Measurements from ENCODE around the gene FUCA2. TPM values are rescaled to one million over a fixed set of nuclear protein-coding genes. Genes with fewer than 3 reads are reported as not detected.
"Not testable (repeated sequence)": the region's sequence is repeated elsewhere in the genome, so short reads cannot be mapped to it uniquely, and the experiment has no call there.

Gene FUCA2
- total RNA-seq, 2 experiments from 2014 or later, result 12.1 to 13.4 TPM

DNA sequence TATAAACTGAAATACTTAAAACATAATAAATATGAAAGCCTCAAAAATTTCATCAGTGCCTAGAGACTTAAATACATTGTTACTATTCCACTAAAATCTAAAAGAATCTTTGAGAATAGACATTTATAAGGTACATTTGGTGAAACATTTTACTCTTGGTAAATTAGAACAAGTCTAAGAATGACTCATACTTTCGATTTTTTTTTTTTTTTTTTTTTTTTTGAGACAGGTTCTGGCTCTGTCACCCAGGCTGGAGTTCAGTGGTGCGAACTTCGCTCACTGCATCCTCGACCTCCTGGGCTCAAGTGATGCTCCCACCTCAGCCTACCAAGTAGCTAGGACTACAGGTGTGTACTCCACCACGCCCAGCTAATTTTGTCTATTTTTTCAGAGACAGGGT, 6.4 kb downstream of the FUCA2 start:
- Mint-ChIP-seq H3K27me3 (no peaks in the 10 kb centered on the region), H3K36me3 (peaks cover 19% of the 10 kb centered on the region), H3K4me3 (no peak overlapping the region), H3K27ac (no peak overlapping the region), H3K4me1 (peaks cover 3% of the 10 kb centered on the region), H3K9me3 (no peaks in the 10 kb centered on the region)
- ATAC-seq (ENCODE audit: low read depth) (no peak), DNase-seq (no peak)
- POLR2A ChIA-PET, result no interaction called here

GRCh38 chr6:143504369-143504768, 7.2 kb downstream of the FUCA2 start:
- no peak overlapping the region for H3K27ac Mint-ChIP-seq
- H3K4me3 Mint-ChIP-seq, result no peak overlapping the region
- peaks cover 25% of the 10 kb centered on the region for H3K36me3 Mint-ChIP-seq
- POLR2A ChIA-PET, result no interaction called here
- DNase-seq (no peak), ATAC-seq (ENCODE audit: low read depth) (no peak)
- H3K4me1 Mint-ChIP-seq, result peaks cover 2% of the 10 kb centered on the region
- H3K9me3 Mint-ChIP-seq, result no peaks in the 10 kb centered on the region
- no peaks in the 10 kb centered on the region for H3K27me3 Mint-ChIP-seq

DNA sequence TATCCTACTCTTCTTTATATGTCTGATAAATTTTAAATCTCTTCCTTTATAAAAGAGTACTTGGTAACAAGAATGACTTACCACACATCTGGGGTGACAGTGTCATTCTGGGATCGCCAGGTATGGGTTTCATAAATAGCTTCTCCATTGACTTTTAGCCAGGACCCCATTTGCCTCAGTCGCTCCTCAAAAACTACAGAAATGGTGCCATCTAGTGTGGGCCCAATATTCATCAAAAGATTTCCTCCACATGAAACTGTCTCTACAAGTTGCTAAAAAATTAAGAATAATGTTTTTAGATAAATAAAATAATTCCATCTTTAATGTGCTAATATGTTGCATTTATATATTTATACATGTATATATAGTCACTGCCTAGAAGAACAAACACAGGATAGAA, 9.7 kb downstream of the FUCA2 start:
- Mint-ChIP-seq H3K27ac (no peak overlapping the region), H3K4me1 (peaks cover 12% of the 10 kb centered on the region), H3K36me3 (peaks cover 35% of the 10 kb centered on the region), H3K4me3 (no peak overlapping the region), H3K27me3 (no peaks in the 10 kb centered on the region), H3K9me3 (peaks cover 3% of the 10 kb centered on the region)
- no peak for ATAC-seq (ENCODE audit: low read depth)
- DNase-seq, result no peak
- POLR2A ChIA-PET, result no interaction called here

GRCh38 chr6:143498428-143498827, 13.1 kb downstream of the FUCA2 start:
- H3K4me3 Mint-ChIP-seq, result no peak overlapping the region
- DNase-seq (no peak), ATAC-seq (ENCODE audit: low read depth) (peak; percentile 61)
- no peak overlapping the region for H3K27ac Mint-ChIP-seq
- peaks cover 3% of the 10 kb centered on the region for H3K9me3 Mint-ChIP-seq
- POLR2A ChIA-PET, result no interaction called here
- H3K36me3 Mint-ChIP-seq, result peaks cover 29% of the 10 kb centered on the region
- no peaks in the 10 kb centered on the region for H3K27me3 Mint-ChIP-seq
- H3K4me1 Mint-ChIP-seq, result peaks cover 11% of the 10 kb centered on the region

DNA sequence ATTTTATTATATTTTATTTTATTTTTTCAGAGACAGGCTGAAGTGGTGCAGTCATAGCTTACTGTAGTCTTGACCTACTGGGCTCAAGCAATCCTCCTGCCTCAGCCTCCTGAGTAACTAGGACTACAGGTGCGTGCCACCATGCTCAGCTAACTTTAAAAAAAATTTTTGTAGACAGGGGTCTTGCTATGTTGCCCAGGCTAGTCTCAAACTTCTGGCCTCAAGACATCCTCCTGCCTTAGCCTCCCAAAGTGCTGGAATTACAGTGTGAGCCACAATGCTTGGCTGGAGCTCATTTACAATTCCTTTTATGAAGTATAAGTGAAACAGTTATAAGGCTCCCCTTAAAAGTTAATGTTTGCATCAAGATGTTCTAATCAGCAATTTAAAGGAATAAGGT, 14.5 kb downstream of the FUCA2 start:
- no peak overlapping the region for H3K4me3 Mint-ChIP-seq
- POLR2A ChIA-PET, result no interaction called here
- no peak overlapping the region for H3K27ac Mint-ChIP-seq
- peaks cover 11% of the 10 kb centered on the region for H3K4me1 Mint-ChIP-seq
- ATAC-seq (ENCODE audit: low read depth) (no peak), DNase-seq (no peak)
- no peaks in the 10 kb centered on the region for H3K27me3 Mint-ChIP-seq
- H3K36me3 Mint-ChIP-seq, result peaks cover 31% of the 10 kb centered on the region
- H3K9me3 Mint-ChIP-seq, result peaks cover 3% of the 10 kb centered on the region

DNA sequence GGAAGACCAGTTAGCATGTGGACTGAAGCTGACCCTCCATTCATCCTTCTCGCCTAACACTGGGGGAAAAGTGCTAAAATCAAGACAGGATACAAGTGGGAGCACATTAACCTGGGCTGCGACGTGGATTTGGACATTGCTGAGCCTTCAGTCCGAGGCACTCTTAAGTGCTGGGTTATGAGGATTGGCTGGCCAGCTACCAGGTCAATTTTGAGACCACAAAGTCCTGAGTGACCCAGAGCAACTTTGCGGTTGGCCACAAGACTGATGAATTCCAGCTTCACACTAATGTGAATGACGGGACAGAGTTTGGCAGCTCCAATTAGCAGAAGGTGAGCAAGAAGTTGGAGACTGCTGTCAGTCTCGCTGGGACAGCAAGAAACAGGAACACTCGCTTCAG, 20.7 kb downstream of the FUCA2 start:
- Mint-ChIP-seq H3K36me3 (peaks cover 13% of the 10 kb centered on the region), H3K4me3 (no peak overlapping the region), H3K27me3 (no peaks in the 10 kb centered on the region), H3K4me1 (no peaks in the 10 kb centered on the region), H3K9me3 (no peaks in the 10 kb centered on the region), H3K27ac (no peak overlapping the region)
- DNase-seq, result no peak
- ATAC-seq (ENCODE audit: low read depth), result no peak
- POLR2A ChIA-PET, result no interaction called here

DNA sequence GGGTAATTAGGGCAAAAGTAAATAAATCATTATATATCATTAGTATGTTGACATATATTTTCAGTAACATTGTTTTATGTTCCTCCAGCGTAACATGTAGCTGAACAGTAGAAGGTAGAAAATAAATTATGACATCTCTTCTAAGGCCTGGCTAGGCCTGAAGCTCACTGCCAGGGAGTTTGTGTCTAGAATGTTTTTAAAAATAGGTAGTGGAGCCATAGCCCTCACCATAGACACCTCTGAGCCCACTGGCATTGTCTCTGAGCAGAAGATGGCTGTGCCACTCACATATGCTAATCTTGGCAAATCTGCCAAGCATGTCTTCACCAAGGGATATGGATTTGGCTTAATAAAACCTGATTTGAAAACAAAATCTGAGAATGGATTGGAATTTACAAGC, 21.3 kb downstream of the FUCA2 start:
- no peak for ATAC-seq (ENCODE audit: low read depth)
- Mint-ChIP-seq H3K27me3 (no peaks in the 10 kb centered on the region), H3K4me1 (no peaks in the 10 kb centered on the region), H3K36me3 (peaks cover 11% of the 10 kb centered on the region), H3K9me3 (no peaks in the 10 kb centered on the region), H3K4me3 (no peak overlapping the region), H3K27ac (no peak overlapping the region)
- DNase-seq, result no peak
- POLR2A ChIA-PET, result no interaction called here

DNA sequence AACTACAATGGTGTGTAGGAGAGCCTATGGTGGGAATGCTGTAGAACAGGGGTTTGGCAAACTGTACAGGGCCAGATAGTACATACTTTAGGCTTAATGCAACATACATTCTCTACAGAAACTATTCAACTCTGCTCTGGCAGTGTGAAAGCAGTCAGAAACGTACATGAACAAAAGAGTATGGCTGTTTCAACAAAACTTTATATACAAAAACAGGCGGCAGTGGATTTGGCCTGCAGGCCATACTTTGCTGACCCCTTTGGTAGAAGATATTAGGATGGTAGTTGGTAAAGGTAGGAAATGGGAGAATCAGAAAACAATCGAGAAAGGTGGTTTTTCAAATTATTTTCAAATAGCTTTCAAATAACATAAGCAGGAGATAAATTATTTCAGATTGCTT, 24.8 kb downstream of the FUCA2 start:
- ATAC-seq (ENCODE audit: low read depth) (no peak), DNase-seq (no peak)
- Mint-ChIP-seq H3K9me3 (no peaks in the 10 kb centered on the region), H3K27ac (no peak overlapping the region), H3K27me3 (no peaks in the 10 kb centered on the region), H3K4me3 (no peak overlapping the region), H3K36me3 (peaks cover 4% of the 10 kb centered on the region), H3K4me1 (no peaks in the 10 kb centered on the region)
- POLR2A ChIA-PET, result no interaction called here

GRCh38 chr6:143485967-143486366, 25.6 kb downstream of the FUCA2 start:
- ATAC-seq (ENCODE audit: low read depth) (no peak), DNase-seq (no peak)
- H3K4me3 Mint-ChIP-seq, result no peak overlapping the region
- peaks cover 4% of the 10 kb centered on the region for H3K36me3 Mint-ChIP-seq
- H3K27me3 Mint-ChIP-seq, result no peaks in the 10 kb centered on the region
- no peaks in the 10 kb centered on the region for H3K4me1 Mint-ChIP-seq
- no peaks in the 10 kb centered on the region for H3K9me3 Mint-ChIP-seq
- H3K27ac Mint-ChIP-seq, result no peak overlapping the region
- POLR2A ChIA-PET, result no interaction called here

DNA sequence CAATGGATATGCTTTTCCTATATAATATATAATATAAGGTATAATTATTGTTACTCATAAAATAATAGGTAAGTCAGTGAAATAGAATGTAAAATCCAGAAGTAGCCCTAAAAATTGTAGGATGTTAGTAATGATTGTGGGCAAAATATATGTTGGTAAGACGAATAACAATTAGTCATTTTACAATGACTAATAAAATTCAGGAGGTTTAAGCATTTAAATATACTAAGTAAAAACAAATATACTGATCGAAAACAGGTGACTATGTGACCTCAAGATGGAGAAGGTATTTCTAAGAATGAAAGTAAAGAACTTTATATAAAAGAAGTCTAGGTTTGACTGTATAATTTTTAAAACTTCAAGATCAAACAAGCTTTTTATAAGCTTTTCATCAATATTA, 28.9 kb downstream of the FUCA2 start:
- no peaks in the 10 kb centered on the region for H3K9me3 Mint-ChIP-seq
- no peak overlapping the region for H3K27ac Mint-ChIP-seq
- POLR2A ChIA-PET, result no interaction called here
- ATAC-seq (ENCODE audit: low read depth), result no peak
- no peak for DNase-seq
- no peaks in the 10 kb centered on the region for H3K4me1 Mint-ChIP-seq
- H3K36me3 Mint-ChIP-seq, result peaks cover 18% of the 10 kb centered on the region
- H3K27me3 Mint-ChIP-seq, result no peaks in the 10 kb centered on the region
- H3K4me3 Mint-ChIP-seq, result no peak overlapping the region

GRCh38 chr6:143478479-143479062, 32.9 kb downstream of the FUCA2 start:
- ATAC-seq (ENCODE audit: low read depth) (no peak), DNase-seq (no peak)
- no peaks in the 10 kb centered on the region for H3K4me1 Mint-ChIP-seq
- no peak overlapping the region for H3K27ac Mint-ChIP-seq
- H3K4me3 Mint-ChIP-seq, result no peak overlapping the region
- no peaks in the 10 kb centered on the region for H3K9me3 Mint-ChIP-seq
- peaks cover 42% of the 10 kb centered on the region for H3K36me3 Mint-ChIP-seq
- no peaks in the 10 kb centered on the region for H3K27me3 Mint-ChIP-seq
- POLR2A ChIA-PET, result interaction anchor here (0.7 kb wide), 1 partner anchor 53 kb away, joined by 3 read pairs; no protein-coding TSS in a partner anchor

DNA sequence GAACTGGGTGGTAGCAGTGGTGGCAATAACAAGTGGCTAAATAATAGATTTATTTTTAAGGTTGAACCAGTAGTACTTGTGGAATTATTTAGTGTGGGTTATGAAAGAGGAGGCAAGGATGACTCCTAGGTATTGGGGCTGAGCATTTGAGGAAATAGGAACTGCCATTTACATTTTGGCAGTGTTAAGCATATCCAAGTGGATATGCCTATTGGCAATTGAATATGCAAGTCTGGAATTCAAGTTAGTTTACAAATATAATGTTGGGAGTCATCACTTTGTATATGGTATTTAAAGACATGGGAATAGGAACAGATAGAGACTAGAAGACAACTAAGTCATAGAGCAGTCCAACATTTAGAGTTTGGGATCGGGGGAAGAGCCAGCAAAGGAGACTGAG, 35.0 kb downstream of the FUCA2 start:
- Mint-ChIP-seq H3K4me3 (no peak overlapping the region), H3K36me3 (peaks cover 52% of the 10 kb centered on the region), H3K4me1 (no peaks in the 10 kb centered on the region), H3K9me3 (no peaks in the 10 kb centered on the region), H3K27ac (no peak overlapping the region), H3K27me3 (no peaks in the 10 kb centered on the region)
- POLR2A ChIA-PET, result no interaction called here
- no peak for DNase-seq
- no peak for ATAC-seq (ENCODE audit: low read depth)

DNA sequence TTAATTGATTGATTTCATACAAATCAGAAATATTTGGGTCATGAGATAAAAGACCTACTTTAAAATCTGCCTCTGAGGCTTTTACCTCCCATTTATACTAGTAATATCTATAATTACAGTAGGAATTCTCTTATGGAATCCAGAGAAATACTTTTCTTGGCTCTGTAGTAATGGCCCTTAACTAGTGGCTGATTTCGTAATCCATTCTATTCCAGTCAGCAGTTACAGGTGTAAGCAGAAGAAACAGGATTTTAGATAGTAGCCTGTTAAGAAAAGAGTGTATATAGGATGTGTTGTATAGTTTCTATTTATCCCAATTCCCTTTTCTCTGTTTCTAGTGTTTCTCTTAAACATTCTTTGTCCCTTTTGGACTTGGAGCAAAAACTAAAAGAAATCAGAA, 39.7 kb downstream of the FUCA2 start:
- no peaks in the 10 kb centered on the region for H3K27me3 Mint-ChIP-seq
- no peak for ATAC-seq (ENCODE audit: low read depth)
- no peaks in the 10 kb centered on the region for H3K4me1 Mint-ChIP-seq
- H3K27ac Mint-ChIP-seq, result no peak overlapping the region
- DNase-seq, result no peak
- H3K9me3 Mint-ChIP-seq, result peaks cover 1% of the 10 kb centered on the region
- no peak overlapping the region for H3K4me3 Mint-ChIP-seq
- H3K36me3 Mint-ChIP-seq, result peaks cover 51% of the 10 kb centered on the region
- POLR2A ChIA-PET, result no interaction called here

GRCh38 chr6:143468823-143469222, 42.7 kb downstream of the FUCA2 start:
- H3K27me3 Mint-ChIP-seq; ATAC-seq (ENCODE audit: low read depth); DNase-seq; POLR2A ChIA-PET; H3K4me1 Mint-ChIP-seq; H3K9me3 Mint-ChIP-seq; H3K27ac Mint-ChIP-seq; H3K4me3 Mint-ChIP-seq: not testable (repeated sequence)
- H3K36me3 Mint-ChIP-seq, result peaks cover 35% of the 10 kb centered on the region

GRCh38 chr6:143468026-143468425, 43.5 kb downstream of the FUCA2 start:
- POLR2A ChIA-PET, result no interaction called here
- peaks cover 32% of the 10 kb centered on the region for H3K36me3 Mint-ChIP-seq

More at GRCh38 chr6:143468026-143468425, 43.5 kb downstream of the FUCA2 start:
- ATAC-seq (ENCODE audit: low read depth) (no peak), DNase-seq (no peak)
- Mint-ChIP-seq H3K27ac (no peak overlapping the region), H3K27me3 (no peaks in the 10 kb centered on the region), H3K4me1 (no peaks in the 10 kb centered on the region), H3K9me3 (peaks cover 1% of the 10 kb centered on the region), H3K4me3 (no peak overlapping the region)
